DMS53 (cell line): ENCODE measurements around the gene FEV.

Experiments
- DNase-seq: peaks from one replicate; lab custom pipeline; 2025; lab: John Stamatoyannopoulos, UW

Gene FEV

GRCh38 chr2:218985021-218985324 lies at the start of gene FEV:
FEV (minus strand) TSS chr2:218985184; CDS start chr2:218985075, 109 bp downstream.
- no peak for DNase-seq

GRCh38 chr2:219032051-219032745 lies 47.2 kb upstream of the FEV start:
- DNase-seq: no peak

DNA sequence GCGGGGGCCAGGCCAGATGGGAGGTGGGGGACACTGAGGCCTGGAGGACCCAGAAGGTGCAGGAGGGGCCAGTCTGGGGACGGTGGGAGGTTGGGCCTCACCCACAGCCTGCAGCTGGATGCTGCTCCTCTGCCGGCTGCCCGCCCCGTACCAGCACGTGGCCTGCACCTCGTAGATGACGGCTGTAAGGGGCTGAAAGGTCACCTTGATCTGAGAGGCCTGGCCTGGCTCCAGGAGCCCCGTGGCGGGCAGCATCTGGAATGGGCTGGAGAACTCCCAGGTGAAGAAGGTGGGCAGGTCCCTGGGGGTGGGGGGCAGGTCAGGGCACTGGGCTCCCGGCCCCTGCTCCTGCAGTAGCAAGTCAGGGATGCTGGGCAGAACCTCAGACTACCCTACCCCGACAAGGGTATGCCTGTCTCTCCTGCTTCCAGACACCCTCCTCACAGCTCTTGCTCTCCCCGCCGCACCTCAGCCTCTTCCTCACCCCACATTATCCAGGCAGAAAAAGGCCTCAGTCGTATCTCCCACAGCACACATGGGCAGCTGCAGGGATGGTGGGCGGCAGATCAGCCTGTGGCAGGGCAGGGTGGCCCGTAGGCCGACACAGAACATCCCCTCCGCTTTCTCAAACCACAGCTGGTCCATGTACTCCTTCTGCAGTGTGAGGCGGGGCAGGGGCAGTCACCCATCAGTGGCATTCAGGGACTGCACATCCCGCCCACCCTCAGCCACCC lies 46.2 kb upstream of the FEV start:
- no peak for DNase-seq

GRCh38 chr2:219030177-219030940 lies 45.4 kb upstream of the FEV start:
- DNase-seq: no peak

DNA sequence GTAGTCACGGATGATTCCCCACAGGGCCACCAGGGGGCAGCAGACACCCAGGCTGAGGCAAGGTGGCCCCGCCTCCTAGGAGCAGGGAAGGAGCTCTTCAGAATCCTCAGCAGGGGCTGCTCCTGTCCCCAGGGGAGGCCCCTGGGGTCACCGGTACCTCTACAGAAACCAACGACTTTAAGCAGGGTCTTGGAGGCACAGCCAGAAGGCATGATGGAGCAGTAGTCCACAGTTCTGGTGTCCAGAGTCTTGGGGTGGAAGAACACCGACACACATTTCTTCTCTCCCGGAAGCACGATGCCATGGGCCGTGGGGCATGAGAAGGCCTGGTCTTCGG lies 44.8 kb upstream of the FEV start:
- DNase-seq: peak; percentile 81

GRCh38 chr2:219028996-219029828 lies 44.2 kb upstream of the FEV start:
- DNase-seq: no peak

GRCh38 chr2:219028141-219028540 lies 43.2 kb upstream of the FEV start:
- DNase-seq: no peak

- no peak for DNase-seq
Measured at GRCh38 chr2:219027511-219028055, 42.6 kb upstream of the FEV start.

DNA sequence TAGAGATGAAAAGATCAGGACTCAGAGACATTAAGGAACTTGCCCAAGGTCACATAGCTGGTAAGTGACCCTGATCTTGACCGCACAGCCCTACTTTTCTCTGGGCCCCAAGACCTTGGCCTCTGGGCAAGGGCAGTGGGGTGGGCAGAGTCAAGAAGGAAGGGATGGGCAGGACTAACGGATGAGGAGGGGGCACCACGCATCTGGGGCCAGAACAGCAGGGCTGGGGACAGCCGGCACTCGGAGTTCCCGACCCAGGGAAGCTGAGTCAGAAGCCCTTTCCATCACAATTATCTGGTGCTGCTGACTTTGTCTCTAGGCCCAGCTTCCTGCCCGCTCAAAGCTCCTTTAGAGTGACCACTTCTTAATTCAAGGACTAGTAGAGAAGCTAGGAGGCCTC lies 42.0 kb upstream of the FEV start:
- DNase-seq: no peak

- no peak for DNase-seq
Measured at GRCh38 chr2:219025637-219026585, 40.9 kb upstream of the FEV start.

DNA sequence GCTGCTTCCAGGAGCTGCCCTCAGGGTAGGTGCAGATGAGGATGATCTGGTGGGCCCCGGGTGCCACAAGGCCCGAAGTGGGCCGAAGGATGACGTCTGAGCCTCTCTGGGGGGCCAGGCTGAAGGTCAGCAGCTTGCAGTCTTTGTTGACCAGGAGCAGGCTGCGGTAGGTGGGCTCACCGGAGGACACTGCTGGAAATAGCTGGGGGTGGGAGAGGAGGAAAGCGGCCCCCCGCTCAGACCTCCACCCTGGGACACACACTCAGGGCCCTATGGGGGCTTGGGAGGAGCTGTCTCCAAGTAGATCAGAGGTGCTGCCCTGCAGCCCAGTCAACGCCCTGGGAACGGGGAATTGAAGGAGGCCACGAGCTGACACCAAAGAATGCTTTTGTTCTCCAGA lies 39.1 kb upstream of the FEV start:
- DNase-seq: no peak

- DNase-seq: no peak
Measured at GRCh38 chr2:219023045-219023605, 38.1 kb upstream of the FEV start.

- no peak for DNase-seq
Measured at GRCh38 chr2:219022616-219023015, 37.6 kb upstream of the FEV start.

- DNase-seq: no peak
Measured at GRCh38 chr2:219022041-219022440, 37.1 kb upstream of the FEV start.

- DNase-seq: no peak
Measured at GRCh38 chr2:219021591-219021990, 36.6 kb upstream of the FEV start.

DNA sequence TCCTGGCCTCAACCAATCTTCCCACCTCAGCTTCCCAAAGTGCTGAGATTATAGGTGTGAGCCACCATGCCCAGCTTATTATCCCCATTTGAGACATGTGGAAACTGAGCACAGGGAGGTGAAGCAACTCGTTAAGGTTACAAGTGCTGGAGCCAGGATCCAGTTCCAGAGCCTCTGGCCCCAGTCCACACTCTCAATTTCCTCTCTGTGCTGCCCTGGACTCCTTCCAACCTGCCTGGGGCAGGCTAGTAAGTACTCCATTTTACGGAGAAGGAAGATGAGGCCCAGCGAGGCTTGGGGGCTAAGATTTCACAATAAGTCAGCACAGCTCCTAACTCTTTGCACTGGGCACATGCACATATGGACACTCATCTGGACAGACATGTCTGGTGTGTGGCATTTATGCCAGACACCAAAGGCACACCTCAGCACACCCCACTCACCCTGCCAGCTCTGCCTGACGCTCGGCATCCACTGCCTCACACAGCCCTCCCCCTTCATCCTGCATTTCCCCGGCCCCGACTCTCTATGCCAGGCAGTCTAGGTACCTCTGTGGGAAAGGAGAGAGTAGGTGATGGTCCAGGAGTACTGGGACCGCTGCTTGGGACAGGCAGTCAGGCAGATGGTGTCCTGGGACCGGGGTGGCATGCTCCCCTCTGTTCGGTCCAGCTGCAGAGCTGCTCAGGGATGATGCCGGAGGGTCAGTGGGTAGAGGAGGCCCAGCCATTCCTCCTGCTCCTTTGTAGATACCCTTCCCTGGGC lies 35.8 kb upstream of the FEV start:
- no peak for DNase-seq

- no peak for DNase-seq
Measured at GRCh38 chr2:219019436-219019835, 34.5 kb upstream of the FEV start.

GRCh38 chr2:219018726-219019125 lies 33.7 kb upstream of the FEV start:
- DNase-seq: no peak

DNA sequence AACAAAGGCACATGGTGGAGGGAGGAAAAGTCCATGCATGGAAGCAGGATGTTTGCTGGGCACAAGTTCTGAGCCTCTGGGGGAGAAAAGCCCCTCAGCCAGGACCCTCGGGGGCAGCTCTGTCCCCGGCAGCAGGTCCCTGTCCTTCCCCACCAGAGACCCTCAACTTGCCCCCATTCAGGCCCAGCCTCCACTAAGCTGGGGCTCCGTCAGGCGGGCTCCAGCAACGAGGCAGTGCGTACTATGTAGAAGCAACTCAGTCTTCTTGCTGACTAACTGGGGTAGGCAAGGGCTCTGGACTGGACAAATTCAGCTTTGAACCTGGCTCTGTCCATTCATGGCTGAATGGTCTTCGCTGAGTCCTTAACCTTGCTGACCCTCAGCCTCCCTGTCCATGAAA lies 33.3 kb upstream of the FEV start:
- no peak for DNase-seq
